SK-N-SH treated with all-trans-retinoic acid at 6 μM for 48 hours (cell line): ENCODE results near the gene RAB15.
A peak's percentile ranks its signal among the peaks of the same experiment; 100 is the strongest.

Experiments used
- ATAC-seq: fragments of 200-7000 bp; cut with Tn5 transposase; 3 replicates; pipeline ENCODE4 v1.9.1; 2020; ENCODE audit warnings: mild to moderate bottlenecking, moderate library complexity
- BACH2 ChIP-seq: fragments of 250-450 bp; sonication (Bioruptor Pico); IDR thresholded peaks from 2 replicates; pipeline ENCODE4 v1.9.0; 2021; ENCODE audit warnings: mild to moderate bottlenecking, borderline replicate concordance
- ESRRG ChIP-seq: fragments of 250-450 bp; sonication (Bioruptor Pico); IDR thresholded peaks from 2 replicates; pipeline ENCODE4 v1.6.1; 2021; ENCODE audit warnings: mild to moderate bottlenecking
- GLIS3 ChIP-seq: fragments of 250-450 bp; sonication (Bioruptor Pico); IDR thresholded peaks from 2 replicates; pipeline ENCODE4 v1.5.0; 2020; ENCODE audit warnings: mild to moderate bottlenecking, moderate library complexity
- ISL1 ChIP-seq: fragments of 250-450 bp; sonication (Bioruptor Pico); IDR thresholded peaks from 2 replicates; pipeline ENCODE4 v2.1.2; 2022; ENCODE audit warnings: mild to moderate bottlenecking, moderate library complexity
- RARB ChIP-seq: fragments of 250-450 bp; sonication (Bioruptor Pico); IDR thresholded peaks from 2 replicates; pipeline ENCODE4 v1.8.0; 2021; ENCODE audit warnings: mild to moderate bottlenecking, moderate library complexity
- SNAI2 ChIP-seq: fragments of 250-450 bp; sonication (Bioruptor Pico); IDR thresholded peaks from 2 replicates; pipeline ENCODE4 v1.5.0; 2020; ENCODE audit warnings: mild to moderate bottlenecking, moderate library complexity
- ZC3H10 ChIP-seq: fragments of 250-450 bp; sonication (Bioruptor Pico); IDR thresholded peaks from 2 replicates; pipeline ENCODE4 v1.5.1; 2021; ENCODE audit warnings: mild to moderate bottlenecking, moderate library complexity
- ZNF565 ChIP-seq: fragments of 450-650 bp; formaldehyde crosslinking; conservative IDR thresholded peaks from 2 replicates; pipeline ENCODE4 v1.5.0; 2020; ENCODE audit warnings: low read depth, mild to moderate bottlenecking, moderate library complexity
- ZNF70 ChIP-seq: fragments of 450-650 bp; formaldehyde crosslinking; IDR thresholded peaks from 2 replicates; pipeline ENCODE4 v1.5.0; 2020; ENCODE audit warnings: mild to moderate bottlenecking, moderate library complexity
- ZNF8 ChIP-seq: fragments of 450-650 bp; formaldehyde crosslinking; IDR thresholded peaks from 2 replicates; pipeline ENCODE4 v1.5.0; 2020; ENCODE audit warnings: mild to moderate bottlenecking, moderate library complexity
- TF ChIP-seq, protein P1 (sequence below): fragments of 250-450 bp; sonication (Bioruptor Pico); IDR thresholded peaks from 2 replicates; pipeline ENCODE4 v1.5.0; 2020; ENCODE audit warnings: mild to moderate bottlenecking, moderate library complexity
- TF ChIP-seq, protein P2 (sequence below): fragments of 250-450 bp; sonication (Bioruptor Pico); IDR thresholded peaks from 2 replicates; pipeline ENCODE4 v1.8.0; 2020; ENCODE audit warnings: mild to moderate bottlenecking, moderate library complexity, borderline replicate concordance
- TF ChIP-seq, protein P3 (sequence below): fragments of 250-450 bp; sonication (Bioruptor Pico); IDR thresholded peaks from 2 replicates; pipeline ENCODE4 v1.5.1; 2021; ENCODE audit warnings: mild to moderate bottlenecking, moderate library complexity

RAB15 gene

DNA sequence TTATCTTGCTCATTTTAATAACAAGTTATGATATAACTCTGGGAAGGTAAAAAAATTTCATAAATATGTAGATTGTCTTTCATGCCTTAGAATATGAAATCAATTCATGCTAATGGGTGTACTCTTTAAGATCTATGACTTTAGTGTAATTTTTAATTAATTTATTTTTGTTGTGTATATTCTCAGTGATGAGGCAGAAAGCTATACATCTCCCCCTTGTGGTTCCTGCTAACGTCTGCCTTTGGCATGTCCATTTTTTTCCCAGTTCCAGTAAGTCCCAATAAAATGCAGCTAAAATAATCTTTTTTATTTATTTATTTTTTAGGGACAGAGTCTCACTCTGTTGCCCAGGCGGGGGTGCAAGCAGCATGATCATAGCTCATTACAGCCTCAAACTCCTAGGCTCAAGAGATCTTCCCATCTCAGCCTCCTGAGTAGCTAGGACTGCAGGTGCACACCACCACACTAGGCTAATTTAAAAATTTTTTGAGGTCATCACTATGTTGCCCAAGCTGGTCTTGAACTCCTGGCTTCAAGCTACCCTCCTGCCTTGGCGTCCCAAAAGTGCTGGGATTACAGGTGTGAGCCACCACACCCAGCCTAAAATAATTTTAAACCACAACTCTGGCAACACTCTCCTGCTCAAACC is 61.2 kb downstream of the RAB15 start (continued):
- no peak for TF ChIP-seq ZNF70 (CRISPR knock-in tag)

DNA sequence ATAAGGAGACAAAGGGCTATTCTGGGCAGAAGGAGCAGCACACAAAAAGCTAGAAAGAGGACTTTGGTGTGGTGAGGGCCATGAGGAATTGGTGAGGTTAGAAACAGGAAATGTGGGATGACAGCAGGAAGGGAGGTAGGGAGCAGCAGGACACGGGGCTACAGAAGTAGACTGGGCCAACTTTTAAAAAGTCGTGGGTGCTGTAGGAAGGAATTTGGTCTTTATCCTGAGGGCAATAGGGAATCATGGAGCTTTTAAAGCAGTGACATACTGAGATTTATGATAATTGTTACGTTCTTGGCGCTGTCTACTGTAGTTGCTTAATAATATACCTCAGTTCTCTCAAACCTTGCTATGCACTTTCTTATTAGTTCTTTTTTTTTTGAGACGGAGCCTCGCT is 66.1 kb downstream of the RAB15 start:
- TF ChIP-seq, protein P1, sequence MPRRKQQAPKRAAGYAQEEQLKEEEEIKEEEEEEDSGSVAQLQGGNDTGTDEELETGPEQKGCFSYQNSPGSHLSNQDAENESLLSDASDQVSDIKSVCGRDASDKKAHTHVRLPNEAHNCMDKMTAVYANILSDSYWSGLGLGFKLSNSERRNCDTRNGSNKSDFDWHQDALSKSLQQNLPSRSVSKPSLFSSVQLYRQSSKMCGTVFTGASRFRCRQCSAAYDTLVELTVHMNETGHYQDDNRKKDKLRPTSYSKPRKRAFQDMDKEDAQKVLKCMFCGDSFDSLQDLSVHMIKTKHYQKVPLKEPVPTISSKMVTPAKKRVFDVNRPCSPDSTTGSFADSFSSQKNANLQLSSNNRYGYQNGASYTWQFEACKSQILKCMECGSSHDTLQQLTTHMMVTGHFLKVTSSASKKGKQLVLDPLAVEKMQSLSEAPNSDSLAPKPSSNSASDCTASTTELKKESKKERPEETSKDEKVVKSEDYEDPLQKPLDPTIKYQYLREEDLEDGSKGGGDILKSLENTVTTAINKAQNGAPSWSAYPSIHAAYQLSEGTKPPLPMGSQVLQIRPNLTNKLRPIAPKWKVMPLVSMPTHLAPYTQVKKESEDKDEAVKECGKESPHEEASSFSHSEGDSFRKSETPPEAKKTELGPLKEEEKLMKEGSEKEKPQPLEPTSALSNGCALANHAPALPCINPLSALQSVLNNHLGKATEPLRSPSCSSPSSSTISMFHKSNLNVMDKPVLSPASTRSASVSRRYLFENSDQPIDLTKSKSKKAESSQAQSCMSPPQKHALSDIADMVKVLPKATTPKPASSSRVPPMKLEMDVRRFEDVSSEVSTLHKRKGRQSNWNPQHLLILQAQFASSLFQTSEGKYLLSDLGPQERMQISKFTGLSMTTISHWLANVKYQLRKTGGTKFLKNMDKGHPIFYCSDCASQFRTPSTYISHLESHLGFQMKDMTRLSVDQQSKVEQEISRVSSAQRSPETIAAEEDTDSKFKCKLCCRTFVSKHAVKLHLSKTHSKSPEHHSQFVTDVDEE (CRISPR knock-in tag) = no peak
- no peak for TF ChIP-seq BACH2 (CRISPR knock-in tag)
- no peak for TF ChIP-seq GLIS3
- no peak for TF ChIP-seq ISL1 (CRISPR knock-in tag)
- TF ChIP-seq ZC3H10 (CRISPR knock-in tag) = no peak
- TF ChIP-seq, protein P2, sequence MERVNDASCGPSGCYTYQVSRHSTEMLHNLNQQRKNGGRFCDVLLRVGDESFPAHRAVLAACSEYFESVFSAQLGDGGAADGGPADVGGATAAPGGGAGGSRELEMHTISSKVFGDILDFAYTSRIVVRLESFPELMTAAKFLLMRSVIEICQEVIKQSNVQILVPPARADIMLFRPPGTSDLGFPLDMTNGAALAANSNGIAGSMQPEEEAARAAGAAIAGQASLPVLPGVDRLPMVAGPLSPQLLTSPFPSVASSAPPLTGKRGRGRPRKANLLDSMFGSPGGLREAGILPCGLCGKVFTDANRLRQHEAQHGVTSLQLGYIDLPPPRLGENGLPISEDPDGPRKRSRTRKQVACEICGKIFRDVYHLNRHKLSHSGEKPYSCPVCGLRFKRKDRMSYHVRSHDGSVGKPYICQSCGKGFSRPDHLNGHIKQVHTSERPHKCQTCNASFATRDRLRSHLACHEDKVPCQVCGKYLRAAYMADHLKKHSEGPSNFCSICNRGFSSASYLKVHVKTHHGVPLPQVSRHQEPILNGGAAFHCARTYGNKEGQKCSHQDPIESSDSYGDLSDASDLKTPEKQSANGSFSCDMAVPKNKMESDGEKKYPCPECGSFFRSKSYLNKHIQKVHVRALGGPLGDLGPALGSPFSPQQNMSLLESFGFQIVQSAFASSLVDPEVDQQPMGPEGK (CRISPR knock-in tag) = no peak
- no peak for TF ChIP-seq ESRRG (CRISPR knock-in tag)
- no peak for TF ChIP-seq RARB (CRISPR knock-in tag)
- no peak for TF ChIP-seq ZNF70 (CRISPR knock-in tag)
- TF ChIP-seq ZNF565 = no peak
- TF ChIP-seq SNAI2 = no peak
- TF ChIP-seq, protein P3, sequence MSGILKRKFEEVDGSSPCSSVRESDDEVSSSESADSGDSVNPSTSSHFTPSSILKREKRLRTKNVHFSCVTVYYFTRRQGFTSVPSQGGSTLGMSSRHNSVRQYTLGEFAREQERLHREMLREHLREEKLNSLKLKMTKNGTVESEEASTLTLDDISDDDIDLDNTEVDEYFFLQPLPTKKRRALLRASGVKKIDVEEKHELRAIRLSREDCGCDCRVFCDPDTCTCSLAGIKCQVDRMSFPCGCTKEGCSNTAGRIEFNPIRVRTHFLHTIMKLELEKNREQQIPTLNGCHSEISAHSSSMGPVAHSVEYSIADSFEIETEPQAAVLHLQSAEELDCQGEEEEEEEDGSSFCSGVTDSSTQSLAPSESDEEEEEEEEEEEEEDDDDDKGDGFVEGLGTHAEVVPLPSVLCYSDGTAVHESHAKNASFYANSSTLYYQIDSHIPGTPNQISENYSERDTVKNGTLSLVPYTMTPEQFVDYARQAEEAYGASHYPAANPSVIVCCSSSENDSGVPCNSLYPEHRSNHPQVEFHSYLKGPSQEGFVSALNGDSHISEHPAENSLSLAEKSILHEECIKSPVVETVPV = no peak
- ATAC-seq = peak; percentile 71

DNA sequence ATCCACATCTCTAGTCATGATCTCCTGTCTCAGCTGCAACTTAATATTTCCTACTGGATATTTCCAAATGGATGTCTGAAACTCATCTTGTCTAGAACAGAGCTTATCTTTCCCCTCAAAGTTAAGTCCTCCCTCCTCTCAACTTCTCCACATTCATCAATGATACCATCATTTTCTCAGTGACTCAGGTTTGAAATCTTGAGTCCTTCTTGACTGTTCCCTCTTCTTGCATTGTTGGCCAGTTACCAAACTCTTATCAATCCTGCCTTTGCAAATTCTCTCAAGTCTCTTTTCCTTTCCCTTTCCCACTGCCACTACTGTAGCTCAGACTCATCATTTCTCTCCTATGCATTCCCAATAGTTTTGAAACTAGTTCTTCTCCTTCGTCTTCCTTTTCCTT is 72.2 kb downstream of the RAB15 start:
- TF ChIP-seq ZNF70 (CRISPR knock-in tag) (no peak), ZNF8 (no peak), ZC3H10 (CRISPR knock-in tag) (no peak), GLIS3 (no peak), ESRRG (CRISPR knock-in tag) (no peak), BACH2 (CRISPR knock-in tag) (no peak), ISL1 (CRISPR knock-in tag) (no peak)
- ATAC-seq = no peak
